ENCODE data around the gene TULP4. TPM values are rescaled to one million over a fixed set of nuclear protein-coding genes. Genes with fewer than 3 reads are reported as not detected.
"Not testable (repeated sequence)": the region's sequence is repeated elsewhere in the genome, so short reads cannot be mapped to it uniquely, and the experiment has no call there.

TULP4 gene
- total RNA-seq, 2 experiments from 2014 or later: 28.4 to 30.5 TPM

GRCh38 chr6:158284007-158284875 lies 28.0 kb upstream of the TULP4 start:
- peak overlapping the region; percentile 11 for H3K4me3 Mint-ChIP-seq
- no peaks in the 10 kb centered on the region for H3K9me3 Mint-ChIP-seq (ENCODE audit: low read depth)
- no peaks in the 10 kb centered on the region for H3K27me3 Mint-ChIP-seq
- peak overlapping the region; percentile 65 for H3K27ac Mint-ChIP-seq
- CTCF ChIA-PET: interaction anchor here (1.3 to 1.4 kb wide), 2 partner anchors 28 to 46 kb away, joined by 3 read pairs; partner anchors contain the start of gene TULP4
- H3K4me1 Mint-ChIP-seq: peaks cover 39% of the 10 kb centered on the region
- DNase-seq (no peak), ATAC-seq (peak; percentile 69)
- peaks cover 5% of the 10 kb centered on the region for H3K36me3 Mint-ChIP-seq

- Mint-ChIP-seq H3K4me1 (peaks cover 46% of the 10 kb centered on the region), H3K4me3 (no peak overlapping the region), H3K27ac (peak overlapping the region; percentile 6), H3K9me3 (ENCODE audit: low read depth) (no peaks in the 10 kb centered on the region), H3K36me3 (peaks cover 5% of the 10 kb centered on the region), H3K27me3 (no peaks in the 10 kb centered on the region)
- CTCF ChIA-PET: interaction anchor here (0.6 to 1.4 kb wide), 4 partner anchors 28 to 64 kb away, joined by 3 to 4 read pairs (median 3); partner anchors contain the start of gene TULP4
- no peak for DNase-seq
- peak; percentile 37 for ATAC-seq
Measured at GRCh38 chr6:158284876-158285655, 27.2 kb upstream of the TULP4 start.

GRCh38 chr6:158285656-158286021 lies 26.6 kb upstream of the TULP4 start:
- no peak overlapping the region for H3K27ac Mint-ChIP-seq
- DNase-seq (no peak), ATAC-seq (no peak)
- no peak overlapping the region for H3K4me3 Mint-ChIP-seq
- no peaks in the 10 kb centered on the region for H3K27me3 Mint-ChIP-seq
- H3K36me3 Mint-ChIP-seq: peaks cover 5% of the 10 kb centered on the region
- CTCF ChIA-PET: interaction anchor here (0.6 to 1.4 kb wide), 5 partner anchors 13 to 72 kb away, joined by 3 to 4 read pairs (median 3); no protein-coding TSS in a partner anchor
- H3K4me1 Mint-ChIP-seq: peaks cover 52% of the 10 kb centered on the region
- H3K9me3 Mint-ChIP-seq (ENCODE audit: low read depth): no peaks in the 10 kb centered on the region

- CTCF ChIA-PET: interaction anchor here (0.8 to 1.4 kb wide), 4 partner anchors 14 to 72 kb away, joined by 3 read pairs; no protein-coding TSS in a partner anchor
- H3K4me3 Mint-ChIP-seq: no peak overlapping the region
- no peaks in the 10 kb centered on the region for H3K9me3 Mint-ChIP-seq (ENCODE audit: low read depth)
- DNase-seq: no peak
- no peak for ATAC-seq
- H3K4me1 Mint-ChIP-seq: peaks cover 60% of the 10 kb centered on the region
- H3K36me3 Mint-ChIP-seq: peaks cover 10% of the 10 kb centered on the region
- no peak overlapping the region for H3K27ac Mint-ChIP-seq
- no peaks in the 10 kb centered on the region for H3K27me3 Mint-ChIP-seq
Measured at GRCh38 chr6:158286413-158286812, 25.9 kb upstream of the TULP4 start.

GRCh38 chr6:158287047-158287446 lies 25.2 kb upstream of the TULP4 start:
- DNase-seq (no peak), ATAC-seq (no peak)
- peaks cover 65% of the 10 kb centered on the region for H3K4me1 Mint-ChIP-seq
- H3K27me3 Mint-ChIP-seq: no peaks in the 10 kb centered on the region
- H3K36me3 Mint-ChIP-seq: peaks cover 13% of the 10 kb centered on the region
- CTCF ChIA-PET: interaction anchor here (0.8 to 1.4 kb wide), 3 partner anchors 14 to 73 kb away, joined by 3 read pairs; no protein-coding TSS in a partner anchor
- no peak overlapping the region for H3K27ac Mint-ChIP-seq
- no peak overlapping the region for H3K4me3 Mint-ChIP-seq
- no peaks in the 10 kb centered on the region for H3K9me3 Mint-ChIP-seq (ENCODE audit: low read depth)

- CTCF ChIA-PET: interaction anchor here (1.1 to 2.2 kb wide), 5 partner anchors 46 to 83 kb away, joined by 3 to 15 read pairs (median 3); no protein-coding TSS in a partner anchor
- Mint-ChIP-seq H3K36me3 (peaks cover 23% of the 10 kb centered on the region), H3K4me1 (peaks cover 54% of the 10 kb centered on the region)
Measured at GRCh38 chr6:158290040-158290439, 22.2 kb upstream of the TULP4 start.

GRCh38 chr6:158290659-158291058 lies 21.6 kb upstream of the TULP4 start:
- H3K9me3 Mint-ChIP-seq (ENCODE audit: low read depth): no peaks in the 10 kb centered on the region
- H3K4me1 Mint-ChIP-seq: peaks cover 48% of the 10 kb centered on the region

More at GRCh38 chr6:158290040-158290439, 22.2 kb upstream of the TULP4 start:
- no peak for DNase-seq
- ATAC-seq: peak; percentile 52
- Mint-ChIP-seq H3K9me3 (ENCODE audit: low read depth) (no peaks in the 10 kb centered on the region), H3K4me3 (peak overlapping the region; percentile 66), H3K27me3 (no peaks in the 10 kb centered on the region), H3K27ac (peak overlapping the region; percentile 95)

GRCh38 chr6:158292016-158292415 lies 20.2 kb upstream of the TULP4 start:
- Mint-ChIP-seq H3K27me3 (no peaks in the 10 kb centered on the region), H3K36me3 (peaks cover 33% of the 10 kb centered on the region), H3K4me1 (peaks cover 39% of the 10 kb centered on the region), H3K4me3 (no peak overlapping the region), H3K27ac (no peak overlapping the region), H3K9me3 (ENCODE audit: low read depth) (peaks cover 9% of the 10 kb centered on the region)
- DNase-seq (no peak), ATAC-seq (no peak)
- CTCF ChIA-PET: interaction anchor here (0.8 kb wide), 1 partner anchor 61 kb away, joined by 3 read pairs; no protein-coding TSS in a partner anchor

More at GRCh38 chr6:158290659-158291058, 21.6 kb upstream of the TULP4 start:
- ATAC-seq (peak; percentile 99), DNase-seq (peak; percentile 87)
- CTCF ChIA-PET: interaction anchor here (1.1 to 2.2 kb wide), 4 partner anchors 47 to 84 kb away, joined by 3 to 15 read pairs (median 4); no protein-coding TSS in a partner anchor
- Mint-ChIP-seq H3K4me3 (peak overlapping the region; percentile 66), H3K27me3 (no peaks in the 10 kb centered on the region), H3K27ac (peak overlapping the region; percentile 95), H3K36me3 (peaks cover 23% of the 10 kb centered on the region)

- ATAC-seq (no peak), DNase-seq (no peak)
- Mint-ChIP-seq H3K4me1 (peaks cover 39% of the 10 kb centered on the region), H3K9me3 (ENCODE audit: low read depth) (peaks cover 9% of the 10 kb centered on the region), H3K36me3 (peaks cover 38% of the 10 kb centered on the region), H3K4me3 (no peak overlapping the region), H3K27me3 (no peaks in the 10 kb centered on the region), H3K27ac (no peak overlapping the region)
- CTCF ChIA-PET: no interaction called here
Measured at GRCh38 chr6:158293122-158293521, 19.1 kb upstream of the TULP4 start.

GRCh38 chr6:158295976-158296853 lies 16.1 kb upstream of the TULP4 start:
- H3K4me3 Mint-ChIP-seq, ATAC-seq, DNase-seq, CTCF ChIA-PET, H3K27ac Mint-ChIP-seq, H3K27me3 Mint-ChIP-seq: not testable (repeated sequence)
- Mint-ChIP-seq H3K36me3 (peaks cover 40% of the 10 kb centered on the region), H3K4me1 (peaks cover 20% of the 10 kb centered on the region), H3K9me3 (ENCODE audit: low read depth) (peaks cover 12% of the 10 kb centered on the region)

- not testable (repeated sequence) for DNase-seq, H3K27me3 Mint-ChIP-seq
Measured at GRCh38 chr6:158296854-158297324, 15.4 kb upstream of the TULP4 start.

GRCh38 chr6:158297657-158298056 lies 14.6 kb upstream of the TULP4 start:
- Mint-ChIP-seq H3K36me3 (peaks cover 32% of the 10 kb centered on the region), H3K9me3 (ENCODE audit: low read depth) (peaks cover 12% of the 10 kb centered on the region)
- ATAC-seq, H3K27ac Mint-ChIP-seq, CTCF ChIA-PET, H3K4me1 Mint-ChIP-seq, DNase-seq, H3K4me3 Mint-ChIP-seq, H3K27me3 Mint-ChIP-seq: not testable (repeated sequence)

More at GRCh38 chr6:158296854-158297324, 15.4 kb upstream of the TULP4 start:
- ATAC-seq, CTCF ChIA-PET, H3K27ac Mint-ChIP-seq, H3K4me3 Mint-ChIP-seq: not testable (repeated sequence)
- Mint-ChIP-seq H3K4me1 (peaks cover 15% of the 10 kb centered on the region), H3K9me3 (ENCODE audit: low read depth) (peaks cover 12% of the 10 kb centered on the region), H3K36me3 (peaks cover 36% of the 10 kb centered on the region)
